SK-MEL-5 (cell line): Measurements from ENCODE around the gene IFITM2. TPM values are rescaled to one million over a fixed set of nuclear protein-coding genes. Genes with fewer than 3 reads are reported as not detected.

Experiments
- DNase-seq: peaks from one replicate; pipeline ENCODE4 v3.0.0-alpha.2; 2016; ENCODE audit warnings: low read depth, low spot score
- in situ Hi-C: cut with HindIII; loops from 2 replicates; pipeline ENCODE4 v1.10.0; 2016; ENCODE audit warnings: low sequenced_read_pairs, high pct_unique_total_duplicates, low pct_unique_long_range_greater_than_20kb
- total RNA-seq: library from RNA; depleted of rRNA; stranded (reverse); fragments of >200 nt; shearing (Covaris generic); gene quantifications from 2 replicates; pipeline ENCODE4 v1.2.3, GENCODE V29; 2014

IFITM2 gene
- total RNA-seq, 1 experiment from 2014 or later = 4.2 TPM

DNA sequence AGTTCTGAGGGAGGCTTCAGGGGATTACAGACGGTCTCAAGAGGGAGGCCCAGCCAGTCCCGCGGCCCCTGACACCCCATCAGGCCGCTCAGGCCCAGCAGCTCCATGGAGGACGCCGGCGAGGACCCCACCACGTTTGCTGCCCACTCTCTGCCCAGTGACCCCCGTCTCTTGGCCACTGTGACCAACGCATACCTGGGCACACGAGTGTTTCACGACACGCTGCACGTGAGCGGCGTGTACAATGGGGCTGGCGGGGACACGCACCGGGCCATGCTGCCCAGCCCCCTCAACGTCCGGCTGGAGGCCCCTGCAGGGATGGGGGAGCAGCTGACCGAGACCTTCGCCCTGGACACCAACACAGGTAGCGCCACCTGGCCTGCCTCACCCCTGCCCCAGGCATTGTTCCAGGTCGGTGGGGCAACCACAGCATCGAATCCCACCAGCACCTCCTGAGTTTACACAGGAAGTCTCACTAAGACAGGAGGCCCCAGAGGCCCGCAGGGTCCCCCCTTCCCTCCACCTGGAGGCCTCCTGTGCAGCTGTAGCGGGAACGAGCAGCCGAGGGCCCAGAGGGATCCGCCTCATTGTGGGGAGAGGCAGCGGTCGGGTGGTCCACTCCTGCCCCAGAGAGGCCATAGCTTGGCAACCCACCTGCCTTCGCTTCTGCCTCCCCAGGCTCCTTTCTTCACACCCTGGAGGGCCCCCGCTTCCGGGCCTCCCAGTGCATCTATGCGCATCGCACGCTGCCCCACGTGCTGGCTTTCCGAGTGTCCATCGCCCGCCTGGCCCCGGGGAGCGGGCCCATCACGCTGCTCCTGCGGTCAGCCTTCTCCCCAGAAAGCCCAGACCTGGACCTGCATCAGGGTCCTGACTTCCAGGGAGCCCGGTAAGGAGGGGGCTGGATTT, 17.6 kb upstream of the IFITM2 start:
- no peak for DNase-seq
- in situ Hi-C loops = no loop called here

- DNase-seq = no peak
- in situ Hi-C loops = no loop called here
Observed at GRCh38 chr11:290621-291231, 16.9 kb upstream of the IFITM2 start.

GRCh38 chr11:291281-292210, 16.1 kb upstream of the IFITM2 start:
- in situ Hi-C loops = no loop called here
- no peak for DNase-seq

- in situ Hi-C loops = no loop called here
- no peak for DNase-seq
Observed at GRCh38 chr11:292211-293121, 15.2 kb upstream of the IFITM2 start.

DNA sequence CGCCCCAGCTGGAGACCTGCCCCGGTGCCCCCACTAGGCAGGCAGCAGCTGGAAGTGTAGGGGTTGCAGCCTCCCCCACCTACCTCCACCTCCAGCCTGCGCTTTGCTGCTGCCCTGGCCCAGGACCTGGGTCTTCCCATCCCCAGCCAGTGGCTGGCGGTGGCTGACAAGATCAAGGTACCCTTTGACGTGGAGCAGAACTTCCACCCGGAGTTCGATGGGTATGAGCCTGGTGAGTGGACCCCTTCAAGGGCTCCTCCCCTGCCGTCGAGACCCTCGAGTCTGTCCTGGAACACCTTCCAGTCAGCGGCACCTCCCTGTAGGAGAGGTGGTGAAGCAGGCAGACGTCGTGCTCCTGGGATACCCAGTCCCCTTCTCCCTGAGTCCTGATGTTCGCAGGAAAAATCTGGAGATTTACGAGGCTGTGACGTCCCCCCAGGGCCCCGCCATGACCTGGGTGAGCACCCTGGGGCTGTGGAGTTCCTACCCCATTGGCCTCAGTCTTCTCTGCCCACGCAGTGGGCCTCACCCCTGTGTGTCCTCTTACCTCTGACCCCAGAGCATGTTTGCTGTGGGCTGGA, 14.3 kb upstream of the IFITM2 start:
- in situ Hi-C loops = no loop called here
- DNase-seq = no peak

- in situ Hi-C loops = no loop called here
- no peak for DNase-seq
Observed at GRCh38 chr11:293852-294661, 13.6 kb upstream of the IFITM2 start.

DNA sequence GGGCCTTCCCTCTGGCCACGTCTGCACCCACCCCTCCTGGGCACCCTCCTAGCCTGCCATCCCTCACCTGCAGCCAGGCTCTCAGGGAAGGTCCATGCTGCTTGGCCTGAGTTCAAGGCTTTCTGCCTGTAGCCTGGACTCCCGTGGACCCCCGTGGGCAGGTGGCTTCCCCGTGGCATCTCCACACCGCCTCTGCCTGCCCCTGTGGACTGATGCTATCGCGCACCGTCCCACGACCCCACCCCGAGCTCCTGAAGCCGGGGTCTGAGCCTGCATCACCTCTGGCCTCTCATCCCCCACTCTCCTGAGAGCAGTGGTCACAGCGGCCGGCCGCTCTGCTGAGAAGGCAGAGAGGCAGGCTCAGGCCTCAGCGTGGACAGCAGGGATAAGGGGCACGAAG, 12.8 kb upstream of the IFITM2 start:
- in situ Hi-C loops = no loop called here
- no peak for DNase-seq

- in situ Hi-C loops = no loop called here
- no peak for DNase-seq
Observed at GRCh38 chr11:295351-296170, 12.1 kb upstream of the IFITM2 start.

GRCh38 chr11:296171-297050, 11.2 kb upstream of the IFITM2 start:
- DNase-seq = no peak

DNA sequence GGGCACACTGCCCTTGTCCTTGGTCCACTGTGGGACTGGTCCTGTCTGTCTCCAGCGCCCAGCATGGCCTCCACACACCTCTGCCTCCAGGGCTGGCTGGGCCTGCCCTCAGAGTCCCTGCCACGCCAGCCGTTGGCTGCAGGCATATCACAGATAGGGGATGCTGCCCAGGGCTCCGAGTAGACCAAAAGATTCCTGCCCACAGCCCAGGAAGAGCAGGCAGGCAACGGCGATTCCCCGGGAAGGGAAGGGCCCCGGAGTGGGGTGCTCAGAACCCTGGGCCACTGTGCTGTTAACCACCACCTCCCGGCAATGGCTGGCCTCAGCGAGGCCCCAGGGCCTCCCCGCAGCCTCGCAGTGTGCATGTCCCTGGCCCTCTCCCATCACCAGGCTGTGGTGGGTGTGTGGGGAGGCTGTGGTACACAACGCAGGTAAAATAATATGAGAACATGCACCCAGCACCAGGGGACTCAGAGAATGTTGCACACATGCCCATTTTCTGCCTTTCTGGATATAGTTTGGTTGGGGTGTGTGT, 10.5 kb upstream of the IFITM2 start:
- in situ Hi-C loops = no loop called here
- no peak for DNase-seq

More at GRCh38 chr11:296171-297050, 11.2 kb upstream of the IFITM2 start:
- in situ Hi-C loops = no loop called here

DNA sequence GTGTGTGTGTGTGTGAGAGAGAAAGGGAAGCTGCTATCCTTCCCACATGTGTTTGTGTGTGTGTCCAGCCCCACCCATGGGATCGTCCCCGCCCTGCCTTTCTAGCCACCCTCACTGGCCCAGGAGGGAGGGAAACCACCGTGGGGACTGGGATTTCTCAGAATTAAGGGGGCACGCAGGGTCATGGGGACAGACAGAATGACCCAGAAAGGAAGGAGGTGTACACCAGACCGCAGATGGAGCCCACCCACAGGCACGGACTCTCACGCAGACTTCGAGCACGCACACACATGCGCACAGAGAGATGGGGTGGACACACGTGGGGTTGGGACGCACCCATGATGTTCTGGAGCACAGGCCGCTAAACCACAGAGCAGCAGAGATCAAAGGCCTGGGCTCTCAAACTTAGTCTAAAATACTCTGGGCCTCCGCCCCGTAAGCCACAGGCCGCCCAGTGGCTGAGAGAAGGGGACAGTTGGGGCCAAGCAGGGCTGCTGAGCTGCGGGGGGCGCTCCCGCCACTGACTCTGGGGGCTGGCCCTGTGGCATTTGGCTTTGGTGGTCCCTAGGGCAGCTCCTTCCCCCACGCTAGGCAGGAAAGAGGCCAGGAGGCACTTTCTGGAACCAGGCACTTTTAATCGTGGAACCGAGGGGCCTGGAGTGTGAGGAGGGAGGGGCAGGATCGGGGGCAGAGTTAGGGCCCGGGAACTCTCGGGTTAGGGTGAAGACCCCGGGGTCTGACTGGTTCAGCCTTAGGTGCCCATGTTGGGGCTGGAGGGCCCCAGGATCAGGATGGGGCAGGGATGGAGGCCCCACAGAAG, 9.8 kb upstream of the IFITM2 start:
- DNase-seq = no peak
- in situ Hi-C loops = no loop called here

DNA sequence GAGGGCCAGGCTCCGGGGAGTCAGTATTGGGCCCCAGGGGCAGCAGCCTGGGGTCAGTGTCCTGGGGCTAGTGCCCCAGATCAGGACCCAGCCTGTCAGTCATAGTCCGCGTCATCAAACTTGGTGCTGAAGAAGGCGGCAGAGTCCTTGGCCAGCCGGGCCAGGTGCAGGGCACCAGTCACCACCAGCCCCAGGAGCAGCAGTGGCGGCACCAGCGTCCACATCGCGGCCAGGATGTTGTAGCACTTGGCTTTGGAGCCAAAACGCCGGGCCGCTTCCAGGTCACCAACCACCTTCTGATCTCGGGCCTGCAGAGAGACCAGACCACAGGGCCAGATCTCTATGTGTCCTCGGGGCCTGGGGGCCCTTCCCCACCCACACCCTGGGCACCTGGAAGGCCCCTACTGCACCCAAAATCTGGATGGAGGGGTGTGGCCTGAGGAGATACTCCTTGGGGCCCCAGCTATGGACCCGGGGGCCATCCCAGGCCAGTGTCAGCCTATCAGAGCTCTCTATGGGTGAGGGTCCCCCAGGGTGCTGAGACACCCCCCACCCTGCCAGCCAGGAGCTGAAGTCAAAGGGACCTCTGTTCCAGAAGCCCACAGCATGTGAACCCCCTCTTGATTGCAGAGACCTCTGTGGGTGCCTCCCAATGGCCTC, 9.1 kb upstream of the IFITM2 start:
- in situ Hi-C loops = no loop called here
- no peak for DNase-seq
